Parathyroid adenoma (tissue), 2 donors: ENCODE measurements around the gene BARHL1.

Experiments
- H2AFZ ChIP-seq: fragments of 300-600 bp; sonication (generic); one replicate; pipeline ENCODE4 v1.7.0; 2017; ENCODE audit warnings: antibody characterized with exemption, mild to moderate bottlenecking
- H3K27ac ChIP-seq: fragments of 300-600 bp; sonication (generic); one replicate; pipeline ENCODE4 v1.7.0; 2017
- H3K27me3 ChIP-seq: fragments of 300-600 bp; sonication (generic); one replicate; pipeline ENCODE4 v1.7.0; 2017; ENCODE audit warnings: low read length; ENCODE audit not compliant: control insufficient read depth, insufficient read depth
- H3K36me3 ChIP-seq: fragments of 300-600 bp; sonication (generic); one replicate; pipeline ENCODE4 v1.7.0; 2017; ENCODE audit warnings: low read length; ENCODE audit not compliant: control insufficient read depth, insufficient read depth
- H3K4me1 ChIP-seq: fragments of 300-600 bp; sonication (generic); one replicate; pipeline ENCODE4 v1.7.0; 2017; ENCODE audit warnings: control low read depth
- H3K4me2 ChIP-seq: fragments of 300-600 bp; sonication (generic); one replicate; pipeline ENCODE4 v1.7.0; 2017; ENCODE audit warnings: low read length
- H3K4me3 ChIP-seq: fragments of 300-600 bp; sonication (generic); one replicate; pipeline ENCODE4 v1.7.0; 2017; ENCODE audit warnings: low read depth, low read length
- H3K79me2 ChIP-seq: fragments of 300-600 bp; sonication (generic); one replicate; pipeline ENCODE4 v1.7.0; 2017; ENCODE audit warnings: control low read depth
- H3K9ac ChIP-seq: fragments of 300-600 bp; sonication (generic); one replicate; pipeline ENCODE4 v1.7.0; 2017; ENCODE audit warnings: mild to moderate bottlenecking
- H3K9me3 ChIP-seq: fragments of 300-600 bp; sonication (generic); one replicate; pipeline ENCODE4 v1.7.0; 2017; ENCODE audit warnings: low read length; ENCODE audit not compliant: control insufficient read depth
- CTCF ChIP-seq: fragments of 300-600 bp; sonication (generic); IDR thresholded peaks from one replicate; pipeline ENCODE4 v1.7.0; 2017; ENCODE audit warnings: antibody characterized with exemption, mild to moderate bottlenecking
- donor health status: primary hyperparathyroidism.

Gene BARHL1

DNA sequence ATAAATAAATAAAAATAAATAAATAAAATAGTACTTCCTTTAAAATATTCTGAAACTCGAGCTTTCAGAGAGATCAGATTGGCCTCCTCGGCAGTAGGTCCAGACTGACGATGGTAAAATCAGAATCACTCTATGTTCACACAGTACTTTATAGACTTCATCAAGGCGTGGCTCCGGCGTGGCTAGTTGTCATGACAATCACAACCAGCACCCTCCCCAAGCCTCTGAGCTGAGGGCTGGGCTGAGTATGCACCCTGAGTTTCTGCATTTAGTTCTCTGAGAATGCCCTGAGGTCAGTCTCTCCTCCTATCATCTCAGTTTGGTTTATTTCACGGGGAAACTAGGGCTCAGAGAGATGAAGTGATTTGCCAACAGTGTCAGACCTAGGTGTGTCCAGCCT is 43.3 kb upstream of the BARHL1 start:
- no peak overlapping the region for H3K9ac ChIP-seq
- H3K27ac ChIP-seq = no peak overlapping the region
- no peaks in the 10 kb centered on the region for H3K9me3 ChIP-seq
- H3K36me3 ChIP-seq = no peaks in the 10 kb centered on the region
- no peaks in the 10 kb centered on the region for H3K4me1 ChIP-seq
- no peaks in the 10 kb centered on the region for H3K79me2 ChIP-seq
- no peak for TF ChIP-seq CTCF
- H3K27me3 ChIP-seq = no peaks in the 10 kb centered on the region
- no peak overlapping the region for H2AFZ ChIP-seq
- H3K4me3 ChIP-seq = no peak overlapping the region
- no peak overlapping the region for H3K4me2 ChIP-seq

DNA sequence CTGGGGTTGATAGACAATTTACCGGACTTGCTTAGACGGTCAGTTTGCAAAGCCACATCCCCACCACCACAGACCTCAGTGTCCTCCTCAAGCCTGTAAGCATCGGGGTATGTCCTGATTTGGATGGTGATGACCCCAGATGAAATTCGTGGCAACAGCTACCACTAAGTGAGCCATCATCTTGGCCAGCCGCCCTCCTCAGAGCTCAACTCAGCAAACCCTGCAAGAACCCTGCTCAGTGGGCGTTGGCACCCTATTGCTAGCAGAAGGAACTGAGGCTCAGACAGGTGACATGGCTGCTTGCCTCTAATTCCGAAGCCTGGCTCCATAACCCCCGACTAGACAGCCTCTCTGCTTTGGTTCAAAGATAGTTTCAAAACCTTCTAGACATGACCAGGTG is 41.4 kb upstream of the BARHL1 start:
- H3K9ac ChIP-seq = no peak overlapping the region
- H3K79me2 ChIP-seq = no peaks in the 10 kb centered on the region
- H2AFZ ChIP-seq = no peak overlapping the region
- H3K4me3 ChIP-seq = no peak overlapping the region
- H3K27ac ChIP-seq = no peak overlapping the region
- TF ChIP-seq CTCF = no peak
- no peaks in the 10 kb centered on the region for H3K9me3 ChIP-seq
- H3K36me3 ChIP-seq = no peaks in the 10 kb centered on the region
- no peaks in the 10 kb centered on the region for H3K4me1 ChIP-seq
- H3K27me3 ChIP-seq = no peaks in the 10 kb centered on the region
- H3K4me2 ChIP-seq = no peak overlapping the region

- no peak overlapping the region for H3K27ac ChIP-seq
- H3K9me3 ChIP-seq = no peaks in the 10 kb centered on the region
- H3K4me3 ChIP-seq = no peak overlapping the region
- H3K79me2 ChIP-seq = no peaks in the 10 kb centered on the region
- no peaks in the 10 kb centered on the region for H3K4me1 ChIP-seq
- H3K36me3 ChIP-seq = no peaks in the 10 kb centered on the region
- no peak overlapping the region for H2AFZ ChIP-seq
- no peak overlapping the region for H3K4me2 ChIP-seq
- no peak for TF ChIP-seq CTCF
- no peak overlapping the region for H3K9ac ChIP-seq
- H3K27me3 ChIP-seq = no peaks in the 10 kb centered on the region
Observed at GRCh38 chr9:132541870-132542830, 40.3 kb upstream of the BARHL1 start.

- Histone ChIP-seq H3K27me3 (no peaks in the 10 kb centered on the region), H3K9ac (no peak overlapping the region), H3K4me1 (no peaks in the 10 kb centered on the region), H3K4me2 (no peak overlapping the region), H3K4me3 (no peak overlapping the region), H2AFZ (no peak overlapping the region), H3K27ac (no peak overlapping the region), H3K79me2 (no peaks in the 10 kb centered on the region), H3K36me3 (no peaks in the 10 kb centered on the region), H3K9me3 (no peaks in the 10 kb centered on the region)
- TF ChIP-seq CTCF = no peak
Observed at GRCh38 chr9:132543251-132543650, 39.2 kb upstream of the BARHL1 start.

DNA sequence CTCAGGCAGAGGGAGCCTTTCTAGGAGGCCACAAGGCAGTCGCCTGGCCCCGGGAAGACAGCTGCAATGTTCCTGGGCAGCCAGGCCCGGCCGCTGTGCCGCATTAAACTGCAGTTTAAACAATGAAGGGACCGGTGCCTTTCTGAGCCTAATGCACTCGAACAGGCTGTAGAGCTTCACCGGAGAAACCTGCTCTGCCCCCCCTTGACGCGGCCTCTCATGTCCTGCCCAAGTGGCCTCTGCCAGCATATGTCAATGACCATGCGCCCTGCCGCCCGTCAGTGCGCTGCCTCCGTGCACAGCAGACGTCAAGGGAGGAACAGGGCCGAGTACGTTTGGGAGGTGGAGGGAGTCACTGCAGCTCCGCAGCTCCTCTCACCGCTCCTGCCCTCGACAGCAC is 38.4 kb upstream of the BARHL1 start:
- no peaks in the 10 kb centered on the region for H3K9me3 ChIP-seq
- TF ChIP-seq CTCF = no peak
- no peak overlapping the region for H3K4me3 ChIP-seq
- H2AFZ ChIP-seq = no peak overlapping the region
- no peaks in the 10 kb centered on the region for H3K36me3 ChIP-seq
- no peaks in the 10 kb centered on the region for H3K79me2 ChIP-seq
- peaks cover 3% of the 10 kb centered on the region for H3K4me1 ChIP-seq
- H3K27ac ChIP-seq = no peak overlapping the region
- no peaks in the 10 kb centered on the region for H3K27me3 ChIP-seq
- H3K4me2 ChIP-seq = no peak overlapping the region
- no peak overlapping the region for H3K9ac ChIP-seq
